HUDEP-2 (cell line): ENCODE results near the gene STOX2.

Experiments used
- DNase-seq, 76 experiments: peaks; one replicate each; lab custom pipeline; 2025; ENCODE audit not compliant: unreplicated experiment in 76 of 76; lab: John Stamatoyannopoulos, UW

The STOX2 gene, protein sequence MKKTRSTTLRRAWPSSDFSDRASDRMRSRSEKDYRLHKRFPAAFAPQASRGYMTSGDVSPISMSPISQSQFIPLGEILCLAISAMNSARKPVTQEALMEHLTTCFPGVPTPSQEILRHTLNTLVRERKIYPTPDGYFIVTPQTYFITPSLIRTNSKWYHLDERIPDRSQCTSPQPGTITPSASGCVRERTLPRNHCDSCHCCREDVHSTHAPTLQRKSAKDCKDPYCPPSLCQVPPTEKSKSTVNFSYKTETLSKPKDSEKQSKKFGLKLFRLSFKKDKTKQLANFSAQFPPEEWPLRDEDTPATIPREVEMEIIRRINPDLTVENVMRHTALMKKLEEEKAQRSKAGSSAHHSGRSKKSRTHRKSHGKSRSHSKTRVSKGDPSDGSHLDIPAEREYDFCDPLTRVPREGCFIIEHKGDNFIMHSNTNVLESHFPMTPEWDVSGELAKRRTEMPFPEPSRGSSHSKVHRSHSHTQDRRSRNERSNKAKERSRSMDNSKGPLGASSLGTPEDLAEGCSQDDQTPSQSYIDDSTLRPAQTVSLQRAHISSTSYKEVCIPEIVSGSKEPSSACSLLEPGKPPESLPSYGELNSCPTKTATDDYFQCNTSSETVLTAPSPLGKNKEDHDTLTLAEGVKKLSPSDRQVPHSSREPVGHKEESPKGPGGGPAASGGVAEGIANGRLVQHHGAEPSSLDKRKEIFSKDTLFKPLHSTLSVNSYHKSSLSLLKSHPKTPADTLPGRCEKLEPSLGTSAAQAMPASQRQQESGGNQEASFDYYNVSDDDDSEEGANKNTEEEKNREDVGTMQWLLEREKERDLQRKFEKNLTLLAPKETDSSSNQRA (N-terminal part only)

DNA sequence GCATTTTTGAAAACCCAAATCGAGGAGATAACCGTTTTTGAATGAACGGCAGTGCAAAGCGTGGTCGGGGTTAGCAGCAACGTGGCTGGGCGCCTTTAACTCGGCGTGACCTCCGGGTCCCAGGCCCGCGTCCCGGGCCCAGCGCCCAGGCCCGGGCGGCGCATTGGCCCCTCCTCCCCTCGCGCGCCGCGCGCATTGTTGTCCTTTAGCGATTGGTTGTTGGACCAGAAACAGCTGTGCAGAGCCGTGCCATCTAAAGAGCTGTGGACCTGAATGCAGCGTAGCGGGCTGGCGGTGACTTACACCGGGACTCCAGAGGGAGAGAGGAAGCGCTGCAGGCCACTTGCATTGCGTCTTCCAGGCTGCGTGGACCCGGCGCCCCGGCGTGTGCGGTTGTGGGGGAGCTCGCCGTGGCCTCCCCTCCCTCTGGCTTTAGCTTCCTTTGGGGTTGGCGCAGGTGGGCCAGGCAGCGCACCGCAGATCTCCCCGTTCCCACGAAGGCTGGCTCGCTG is at the start of gene STOX2:
Gene STOX2, plus strand, starts transcription at position 227 of the 512 bp plus-strand sequence. CDS start 1,484 bp downstream, outside the sequence.
- no peak for DNase-seq

DNA sequence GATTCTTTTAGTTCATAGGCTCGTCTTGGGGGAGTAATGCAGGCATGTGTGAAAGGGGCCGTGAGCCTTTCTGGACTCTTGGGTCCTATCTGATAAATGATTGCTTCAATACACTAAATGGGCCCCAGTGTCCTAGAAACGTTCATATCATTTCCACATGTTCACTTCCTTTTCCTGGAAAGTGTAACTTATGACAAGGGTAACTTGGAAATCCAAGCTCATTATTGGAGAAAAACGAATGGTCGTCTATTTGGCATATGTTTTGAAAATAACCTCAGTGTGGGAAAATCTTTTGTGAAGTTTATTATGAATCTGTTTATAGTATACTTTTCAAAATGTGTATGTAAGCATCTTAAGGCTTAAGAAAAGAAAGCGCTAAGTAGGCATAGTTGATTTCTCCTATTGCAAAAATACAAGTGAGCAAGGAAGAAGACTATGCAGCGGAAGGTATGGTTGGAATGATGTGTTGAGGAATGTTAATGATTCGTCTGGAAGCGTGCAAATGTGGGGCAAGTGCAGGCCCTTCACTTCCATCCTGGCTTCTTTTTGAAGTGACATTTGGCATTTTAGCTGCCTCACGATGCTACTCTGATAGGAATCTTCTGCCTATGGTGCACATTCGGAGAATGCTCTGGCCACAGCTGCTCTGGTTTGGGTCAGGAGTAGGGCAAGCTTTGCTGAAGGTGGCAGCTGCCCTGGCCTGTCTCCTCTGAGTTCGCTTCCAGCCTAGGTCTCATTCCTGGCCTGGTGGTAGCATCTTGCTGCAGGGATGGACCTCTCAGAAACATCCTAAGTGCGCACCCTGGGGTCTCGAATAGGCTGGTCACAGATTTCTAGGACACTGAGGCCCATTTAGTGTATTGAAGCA is 49.5 kb upstream of the STOX2 start:
- no peak for DNase-seq

DNA sequence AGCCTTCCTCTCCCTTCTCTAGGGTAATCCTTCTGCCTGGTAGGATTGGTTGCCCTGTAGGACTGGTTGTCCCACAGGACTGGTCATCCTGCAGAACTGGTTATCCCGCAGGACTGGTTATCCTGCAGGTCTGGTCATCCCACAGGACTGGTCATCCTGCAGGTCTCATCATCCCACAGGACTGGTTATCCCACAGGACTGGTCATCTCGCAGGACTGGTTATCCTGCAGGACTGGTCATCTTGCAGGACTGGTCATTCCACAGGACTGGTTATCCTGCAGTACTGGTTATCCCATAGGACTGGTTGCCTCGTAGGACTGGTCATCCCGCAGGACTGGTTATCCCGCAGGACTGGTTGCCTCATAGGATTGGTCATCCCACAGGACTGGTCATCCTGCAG is 48.1 kb upstream of the STOX2 start:
- no peak for DNase-seq

DNA sequence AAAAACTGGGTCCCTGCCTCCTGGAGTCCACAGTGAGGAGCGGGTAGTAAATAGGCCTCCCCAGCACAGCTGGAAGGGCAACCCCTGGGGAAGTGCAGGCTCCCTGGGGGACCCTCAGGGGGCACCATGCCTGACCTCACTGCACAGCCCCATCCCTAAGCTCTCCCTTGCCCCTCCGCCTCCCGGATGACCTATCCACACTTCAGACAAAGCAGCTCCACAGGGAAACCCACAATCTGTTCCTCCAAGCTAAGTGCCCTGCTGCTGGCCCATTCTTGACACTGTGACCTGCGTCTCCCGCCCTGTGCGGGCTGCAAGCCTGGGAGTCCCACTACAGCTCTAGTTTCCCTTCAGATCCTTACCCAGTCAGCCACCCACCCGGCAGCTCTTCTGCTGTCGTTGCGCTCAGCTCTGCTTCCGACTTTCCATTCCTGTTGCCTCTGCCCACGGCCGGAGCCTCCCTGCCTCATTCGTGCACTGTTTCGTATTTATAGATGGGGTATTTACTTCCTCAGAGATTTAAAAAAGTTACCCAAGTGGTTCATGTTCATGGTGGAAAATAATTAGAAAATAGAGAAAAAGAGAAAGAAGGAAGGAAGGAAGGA is 47.0 kb upstream of the STOX2 start:
- DNase-seq, result no peak

DNA sequence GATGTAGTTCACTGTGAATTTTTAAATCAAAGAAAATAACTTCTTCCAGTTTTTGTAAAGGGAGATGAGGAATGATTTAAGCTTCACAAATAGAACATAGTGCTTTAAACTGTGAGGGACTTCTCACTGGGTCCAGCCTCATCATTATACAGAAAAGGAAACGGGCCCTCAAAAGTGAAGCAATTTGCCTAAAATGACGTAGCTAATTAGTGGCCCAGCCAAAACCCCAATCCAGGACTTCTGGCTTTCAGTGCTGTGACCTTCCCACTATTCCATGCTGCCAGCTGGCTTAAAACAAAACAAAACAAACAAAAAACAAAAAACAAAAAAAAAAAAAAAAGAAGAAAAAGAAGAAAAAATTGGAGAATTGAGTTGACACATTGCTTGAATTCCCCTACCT is 45.0 kb upstream of the STOX2 start:
- DNase-seq, result no peak

DNA sequence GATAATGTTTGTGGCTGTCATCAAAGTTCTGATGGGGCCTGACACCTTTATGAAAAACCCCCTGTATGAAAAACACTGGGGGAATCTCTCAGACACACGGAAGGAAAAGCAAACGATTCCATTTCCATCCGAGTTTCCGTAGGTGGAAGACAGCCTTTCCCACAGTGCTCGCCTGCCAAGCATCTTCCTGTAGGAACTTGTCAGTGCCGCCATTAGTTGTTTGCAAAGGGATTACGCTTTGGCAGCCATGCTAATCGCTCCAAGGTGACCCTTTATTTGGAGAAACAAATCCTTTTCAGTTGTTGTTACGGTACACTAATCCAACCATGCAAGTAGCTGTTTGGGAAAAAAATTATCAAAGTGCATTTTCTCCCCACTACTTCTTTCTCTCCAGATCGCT is 44.4 kb upstream of the STOX2 start:
- DNase-seq, result no peak

DNA sequence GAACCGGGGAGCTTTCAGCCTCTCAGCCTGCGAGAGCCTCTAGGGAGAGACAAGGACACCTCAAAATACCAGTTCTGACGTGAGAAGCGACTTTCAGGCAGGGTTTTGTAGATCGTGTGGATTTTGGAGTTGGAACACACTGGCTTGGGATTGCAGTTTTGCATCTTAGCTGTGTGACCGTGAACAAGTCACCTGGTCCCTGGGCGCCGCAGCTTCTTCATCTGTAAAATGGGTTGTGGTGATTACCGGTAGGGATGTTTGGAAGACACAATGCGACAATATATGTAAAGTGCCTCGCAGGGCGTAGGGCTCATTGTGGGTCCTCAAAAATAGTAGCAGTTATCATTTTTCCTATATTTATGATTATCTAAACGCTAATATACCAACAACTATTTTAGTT is 43.7 kb upstream of the STOX2 start:
- DNase-seq, result no peak

DNA sequence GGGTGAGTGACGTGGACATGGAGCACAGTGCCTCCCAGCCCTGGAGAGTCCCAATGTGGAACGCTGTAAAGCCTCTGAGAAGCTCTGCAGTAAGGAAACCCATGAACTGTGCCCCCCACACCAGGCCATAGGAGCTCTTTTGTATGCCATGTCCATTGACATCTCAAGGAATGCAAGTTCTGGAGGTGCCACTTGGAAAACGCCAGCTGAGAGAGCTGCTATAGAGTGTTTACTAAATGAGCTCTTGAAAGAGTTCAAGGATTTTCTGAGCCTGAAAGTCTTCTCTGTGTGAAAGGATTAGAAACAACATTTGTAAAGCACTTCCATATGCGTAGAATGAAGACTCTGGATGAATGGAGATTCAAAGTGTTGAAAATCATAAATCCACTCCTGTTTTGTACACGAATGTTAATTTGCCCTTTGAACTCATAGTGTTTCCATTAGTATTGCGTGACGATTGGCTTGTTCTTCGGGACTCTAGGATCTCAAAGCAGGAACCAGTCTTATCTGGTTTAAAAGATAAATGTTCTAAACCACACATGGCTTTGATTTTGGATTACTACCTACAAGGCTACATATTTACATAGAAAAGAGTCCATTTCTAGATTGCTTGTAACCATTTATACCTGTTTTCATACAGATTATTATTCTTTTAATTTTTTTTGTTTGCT is 41.8 kb upstream of the STOX2 start:
- no peak for DNase-seq

DNA sequence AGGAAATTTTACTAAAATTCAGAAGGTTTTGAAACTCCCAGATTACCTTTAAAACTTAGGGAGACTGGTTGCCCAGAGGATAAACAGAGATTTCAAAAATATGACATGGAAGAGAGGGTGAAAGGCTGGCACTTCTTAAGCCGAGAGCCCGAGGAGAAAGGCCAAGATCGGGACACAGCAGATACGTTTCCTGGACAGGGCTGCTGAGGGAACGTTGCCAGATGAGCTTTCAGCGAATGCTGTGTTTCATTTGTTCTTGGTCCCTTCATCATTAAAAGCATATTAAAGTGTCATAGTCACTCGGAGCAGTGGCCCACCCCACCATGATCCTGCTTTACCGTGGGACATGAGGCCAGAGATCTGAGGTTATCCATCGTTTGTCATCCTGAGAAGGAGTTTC is 37.9 kb upstream of the STOX2 start:
- DNase-seq, result no peak

DNA sequence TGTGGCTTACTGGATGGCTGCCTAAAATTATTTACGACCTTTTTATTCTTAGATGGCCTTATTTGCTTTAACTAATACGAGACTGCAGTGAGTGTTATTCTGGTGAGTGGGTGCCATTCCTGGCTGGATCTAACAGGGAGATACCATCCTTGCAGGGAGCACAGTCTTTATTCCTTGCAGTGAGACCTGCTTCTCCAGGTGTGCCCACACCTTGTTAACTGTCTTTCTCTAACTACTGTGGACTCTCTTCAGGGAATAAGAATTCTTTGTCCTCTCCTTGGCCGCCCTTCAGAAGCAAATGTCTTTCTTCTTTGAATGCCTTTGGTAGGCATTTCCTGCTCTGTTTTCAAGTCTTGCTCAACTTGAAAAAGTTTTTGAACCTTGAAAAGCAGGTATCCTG is 34.1 kb upstream of the STOX2 start:
- DNase-seq, result no peak

DNA sequence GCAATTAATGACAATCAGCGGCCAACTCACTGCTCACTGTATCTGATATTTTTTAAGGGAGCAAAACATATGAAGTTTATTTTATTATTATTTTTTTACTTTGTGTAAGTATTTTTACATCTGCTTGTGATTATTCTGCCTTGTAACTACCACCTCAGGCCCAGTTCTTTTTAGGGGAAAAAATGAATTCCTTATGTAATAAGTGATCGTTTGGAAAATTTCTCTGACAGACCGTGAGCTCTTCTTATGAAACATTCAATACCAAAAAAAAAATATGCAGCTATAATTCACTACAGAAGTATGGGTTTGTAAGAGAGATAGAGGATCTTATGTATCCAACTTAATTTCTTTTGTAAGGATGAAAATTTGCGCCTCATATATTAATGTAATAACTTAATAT is 33.5 kb upstream of the STOX2 start:
- no peak for DNase-seq

DNA sequence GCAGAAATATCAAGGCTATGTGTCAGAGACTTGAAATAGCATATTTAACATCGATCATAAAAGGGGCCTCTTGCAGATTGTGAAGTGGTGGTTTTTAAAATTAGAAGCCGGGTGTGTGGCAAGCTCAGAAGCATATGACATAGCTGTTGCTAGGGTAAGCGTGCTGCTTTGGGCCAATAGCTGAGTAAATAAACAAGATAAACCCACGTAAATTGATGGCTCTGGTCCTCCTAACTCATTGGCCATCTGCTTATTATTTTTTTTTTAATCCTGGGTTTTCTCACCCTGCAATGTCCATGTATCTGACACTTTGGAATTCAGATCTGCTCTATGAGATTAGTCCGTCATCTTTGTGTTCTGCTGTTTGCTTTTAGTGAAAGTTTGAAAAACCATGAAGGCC is 32.6 kb upstream of the STOX2 start:
- no peak for DNase-seq

DNA sequence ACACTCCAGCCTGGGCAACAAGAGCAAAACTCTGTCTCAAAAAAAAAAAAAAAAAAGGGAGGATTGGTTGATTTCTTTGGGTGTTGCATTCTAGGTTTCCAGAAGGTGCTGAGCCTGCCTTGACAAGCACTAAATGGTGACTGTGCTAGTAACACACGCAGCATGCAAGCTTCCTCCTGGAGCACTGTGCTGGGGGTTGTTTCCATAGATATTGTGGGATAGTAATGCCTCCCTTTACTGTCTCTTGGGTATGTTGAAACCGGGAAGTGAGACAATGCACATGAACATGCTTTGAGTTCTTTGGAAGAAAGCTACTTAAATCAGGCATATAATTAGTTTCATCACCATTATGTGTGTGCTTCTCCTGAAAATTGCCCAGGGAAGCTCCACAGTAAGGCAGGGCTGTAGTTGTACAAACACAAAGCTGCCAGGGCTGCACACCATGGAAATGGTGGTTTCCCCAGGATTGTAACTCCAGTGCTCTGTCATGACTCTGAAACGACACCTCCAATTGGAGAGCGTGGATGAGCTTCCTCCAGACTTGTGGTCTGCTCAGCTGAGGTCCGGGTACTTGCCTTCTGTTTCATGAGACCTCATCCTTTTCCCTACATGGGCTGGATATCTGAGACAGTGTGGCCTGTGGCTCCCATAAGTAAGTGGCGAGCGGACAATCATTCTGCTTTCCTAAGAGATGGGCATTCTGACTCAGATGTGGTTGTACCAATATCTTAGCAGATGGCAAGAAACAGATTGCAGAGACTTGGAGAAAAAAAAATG is 31.5 kb upstream of the STOX2 start:
- DNase-seq, result no peak

DNA sequence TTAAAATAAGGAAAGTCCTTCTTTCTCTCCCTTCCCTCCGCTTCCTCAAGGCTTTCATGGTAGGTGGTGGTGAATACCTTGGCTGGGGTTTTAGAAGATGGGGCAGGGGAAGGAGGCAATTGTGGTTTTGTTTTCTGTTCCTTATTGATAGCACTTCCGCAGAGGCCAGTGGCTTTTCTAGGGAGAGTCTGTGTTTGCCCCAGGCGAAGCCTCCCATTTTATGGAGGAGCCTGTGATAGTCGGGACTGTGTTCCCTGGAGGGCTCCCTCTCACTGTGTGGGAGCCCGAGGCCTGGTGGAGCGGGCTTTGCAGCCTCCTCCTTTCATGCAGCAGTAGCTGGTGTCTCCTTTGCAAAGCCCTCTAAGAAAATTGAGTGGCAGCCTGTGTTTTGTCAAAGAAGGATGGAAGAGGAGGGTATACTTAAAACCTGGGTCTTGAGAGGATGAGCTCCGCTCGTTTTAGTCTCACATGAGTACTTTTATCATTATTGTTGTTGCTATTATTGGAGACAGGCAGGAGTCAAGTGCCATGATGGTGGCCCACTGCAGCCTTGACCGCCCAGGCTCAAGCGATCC is 29.8 kb upstream of the STOX2 start:
- DNase-seq, result no peak

DNA sequence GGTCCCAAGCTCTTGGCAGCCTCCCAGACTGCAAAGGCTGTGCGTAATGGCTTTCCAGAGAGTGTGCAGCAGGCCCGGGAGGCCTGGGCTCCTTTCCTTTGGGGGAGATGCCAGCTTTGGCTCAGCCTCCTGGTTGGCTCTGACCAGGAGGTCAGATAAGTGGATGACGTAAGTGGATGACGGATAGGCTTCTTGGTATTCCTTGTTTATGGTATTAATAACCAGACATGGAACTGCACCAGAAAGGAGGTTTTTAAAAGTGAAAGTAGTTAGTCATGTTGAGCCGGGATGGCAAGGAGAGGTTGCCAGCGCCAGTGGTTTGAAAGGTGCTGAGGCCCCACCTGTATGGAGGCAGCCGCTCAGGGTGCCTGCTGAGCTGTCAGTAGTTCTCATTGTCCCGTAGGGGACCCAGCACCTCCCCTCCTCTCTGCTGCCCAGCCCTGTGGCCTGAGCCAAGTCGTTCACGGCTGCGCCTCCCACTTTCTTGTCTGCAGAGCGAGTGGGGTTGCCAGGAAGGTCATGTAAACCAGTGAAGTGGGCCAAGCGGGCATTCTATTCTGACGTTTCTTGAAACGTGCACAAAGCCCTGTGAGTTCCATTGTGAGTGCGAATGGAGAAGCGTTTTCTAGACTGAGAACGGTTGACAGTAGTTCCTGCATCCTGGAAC is 28.7 kb upstream of the STOX2 start:
- DNase-seq, result peak in 3 of 76 experiments; percentile 4 to 5 (median 5)

DNA sequence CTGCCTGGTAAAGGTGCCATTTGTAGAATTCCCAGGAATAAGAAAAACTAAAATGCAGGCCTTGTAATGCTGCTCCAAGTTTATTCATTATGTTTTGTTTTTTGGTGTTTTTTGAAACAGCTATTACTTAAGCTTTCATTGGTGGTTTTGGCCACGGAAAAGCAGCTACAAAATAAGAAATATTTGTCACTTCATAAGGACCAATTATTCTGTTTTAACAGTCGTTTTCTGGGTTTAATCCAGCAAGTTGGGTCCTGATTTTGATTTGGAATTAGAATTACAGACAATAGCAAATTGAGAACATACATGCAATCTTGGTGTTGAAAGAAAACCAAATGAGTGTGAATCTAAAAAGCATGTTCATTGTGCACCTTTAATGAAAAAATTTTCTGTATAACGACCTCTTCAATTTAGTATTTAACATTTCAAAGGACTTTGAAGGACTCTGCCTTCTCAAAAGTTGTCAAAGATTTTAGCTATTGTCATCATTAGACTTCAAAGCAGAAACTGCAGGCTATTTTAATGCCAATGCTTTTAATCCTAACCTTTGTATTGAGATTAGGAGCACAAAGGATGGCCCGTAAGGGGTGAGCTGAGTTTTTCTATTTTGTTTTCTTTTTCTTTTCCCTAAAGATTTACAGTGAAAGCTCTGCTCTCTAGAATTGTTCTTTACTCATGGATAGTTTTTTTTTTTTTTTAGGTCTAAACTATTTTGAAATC is 26.7 kb upstream of the STOX2 start:
- DNase-seq, result no peak

DNA sequence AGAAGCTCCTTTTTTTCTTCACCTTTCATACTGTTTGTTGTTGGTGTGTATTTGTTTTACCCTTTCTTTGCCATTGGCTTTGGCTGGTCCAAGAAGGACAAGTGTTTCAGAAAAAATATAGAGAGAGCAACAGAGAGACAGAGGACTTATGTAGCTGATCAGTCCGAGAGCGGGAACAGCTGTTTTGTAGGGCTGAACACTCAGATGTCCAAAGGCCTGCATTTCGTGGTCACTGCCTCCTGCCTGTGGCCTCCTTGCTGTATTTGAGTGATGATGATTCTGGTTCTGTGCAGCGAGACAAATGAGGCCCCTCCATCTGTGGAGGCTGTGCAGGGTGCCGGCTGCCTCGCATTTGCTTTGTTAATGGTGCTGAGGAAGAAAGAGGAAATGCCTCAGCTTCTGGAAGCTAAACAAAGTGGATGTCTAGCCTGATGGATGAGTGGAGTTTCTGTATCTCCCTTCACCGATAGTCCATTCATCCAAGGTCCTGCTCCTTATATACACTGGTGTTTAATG is 19.8 kb upstream of the STOX2 start:
- no peak for DNase-seq
